ENCODE results near the gene SET. TPM values are rescaled to one million over a fixed set of nuclear protein-coding genes. Genes with fewer than 3 reads are reported as not detected.

SET gene
- total RNA-seq, 1 experiment from 2014 or later: 1,009 TPM

DNA sequence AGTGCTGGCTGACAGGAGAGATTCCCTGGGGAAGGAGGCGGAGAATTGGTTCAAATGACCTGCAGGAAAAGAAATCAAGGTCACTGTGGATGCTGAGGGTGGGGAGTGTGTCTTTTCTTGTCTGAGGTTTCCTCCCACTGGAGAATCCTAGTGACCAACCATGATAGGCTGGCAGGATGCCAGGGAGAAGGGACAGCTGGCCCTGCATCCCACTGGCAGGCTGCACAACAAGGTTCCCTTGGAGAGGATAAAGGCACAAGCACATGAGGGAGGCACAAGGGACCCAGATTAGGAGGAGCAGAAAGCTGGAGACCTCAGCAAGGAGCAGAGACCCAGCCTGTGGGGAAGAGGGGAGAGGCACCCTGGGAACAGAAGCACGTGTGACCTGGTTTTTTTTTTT lies 46.4 kb downstream of the SET start:
- Histone ChIP-seq H3K36me3 (ENCODE audit: insufficient read depth, low read length, poor library complexity, severe bottlenecking) (no peaks in the 10 kb centered on the region), H3K4me3 (ENCODE audit: low read depth, low read length, poor library complexity, severe bottlenecking) (no peak overlapping the region), H3K27me3 (replicated peaks; ENCODE audit: insufficient read depth, low read depth, low read length, poor library complexity) (no peaks in the 10 kb centered on the region), H3K9me3 (ENCODE audit: low read depth, low read length, poor library complexity, severe bottlenecking) (no peaks in the 10 kb centered on the region), H3K4me1 (ENCODE audit: insufficient read depth, low read length, poor library complexity, severe bottlenecking) (no peaks in the 10 kb centered on the region), H3K27ac (ENCODE audit: low read depth, low read length, poor library complexity, severe bottlenecking) (no peak overlapping the region)
- DNase-seq (ENCODE audit: low spot score): no peak
- CTCF ChIA-PET: no interaction called here
- BruUV-seq (replicated peaks): no TSS peak
- TF ChIP-seq EZH2 (IDR thresholded peaks at IDR 0.05; ENCODE audit: borderline replicate concordance, low read depth, low read length, poor library complexity, severe bottlenecking): no peak
- TF ChIP-seq, protein P1, sequence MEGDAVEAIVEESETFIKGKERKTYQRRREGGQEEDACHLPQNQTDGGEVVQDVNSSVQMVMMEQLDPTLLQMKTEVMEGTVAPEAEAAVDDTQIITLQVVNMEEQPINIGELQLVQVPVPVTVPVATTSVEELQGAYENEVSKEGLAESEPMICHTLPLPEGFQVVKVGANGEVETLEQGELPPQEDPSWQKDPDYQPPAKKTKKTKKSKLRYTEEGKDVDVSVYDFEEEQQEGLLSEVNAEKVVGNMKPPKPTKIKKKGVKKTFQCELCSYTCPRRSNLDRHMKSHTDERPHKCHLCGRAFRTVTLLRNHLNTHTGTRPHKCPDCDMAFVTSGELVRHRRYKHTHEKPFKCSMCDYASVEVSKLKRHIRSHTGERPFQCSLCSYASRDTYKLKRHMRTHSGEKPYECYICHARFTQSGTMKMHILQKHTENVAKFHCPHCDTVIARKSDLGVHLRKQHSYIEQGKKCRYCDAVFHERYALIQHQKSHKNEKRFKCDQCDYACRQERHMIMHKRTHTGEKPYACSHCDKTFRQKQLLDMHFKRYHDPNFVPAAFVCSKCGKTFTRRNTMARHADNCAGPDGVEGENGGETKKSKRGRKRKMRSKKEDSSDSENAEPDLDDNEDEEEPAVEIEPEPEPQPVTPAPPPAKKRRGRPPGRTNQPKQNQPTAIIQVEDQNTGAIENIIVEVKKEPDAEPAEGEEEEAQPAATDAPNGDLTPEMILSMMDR (conservative IDR thresholded peaks at IDR 0.05; ENCODE audit: low read depth, low read length): no peak
- POLR2A ChIA-PET (ENCODE audit: low non-redundant PET): no interaction called here
- intact Hi-C loops (cut with micrococcal nuclease; ENCODE audit: unreplicated experiment): no loop called here

DNA sequence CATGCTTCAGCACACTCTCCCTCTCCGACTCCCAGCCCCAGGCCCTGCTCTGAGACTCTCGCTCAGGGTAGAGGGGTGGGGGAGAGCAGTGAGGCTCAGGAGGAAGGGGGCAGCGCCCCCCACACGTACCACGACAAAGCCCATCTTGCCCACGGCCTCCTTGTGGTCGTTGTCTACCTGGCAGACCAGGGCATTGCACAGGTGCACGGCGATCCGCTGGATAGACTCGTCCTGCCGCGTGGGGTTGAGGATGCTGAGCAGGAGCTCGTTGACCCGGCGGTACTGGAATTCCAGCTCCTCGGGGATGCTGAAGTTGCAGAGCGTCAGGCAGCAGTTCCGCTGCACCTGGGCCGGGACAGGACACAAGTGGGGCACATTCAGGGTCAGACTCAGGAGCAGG lies 53.4 kb downstream of the SET start:
- CTCF ChIA-PET: interaction anchor here (0.5 kb wide), 1 partner anchor 94 kb away, joined by 4 read pairs; no protein-coding TSS in a partner anchor
- TF ChIP-seq, protein P1 (conservative IDR thresholded peaks at IDR 0.05; ENCODE audit: low read depth, low read length): no peak
- TF ChIP-seq EZH2 (IDR thresholded peaks at IDR 0.05; ENCODE audit: borderline replicate concordance, low read depth, low read length, poor library complexity, severe bottlenecking): no peak
- Histone ChIP-seq H3K27ac (ENCODE audit: low read depth, low read length, poor library complexity, severe bottlenecking) (no peak overlapping the region), H3K27me3 (replicated peaks; ENCODE audit: insufficient read depth, low read depth, low read length, poor library complexity) (no peaks in the 10 kb centered on the region), H3K4me3 (ENCODE audit: low read depth, low read length, poor library complexity, severe bottlenecking) (no peak overlapping the region), H3K36me3 (ENCODE audit: insufficient read depth, low read length, poor library complexity, severe bottlenecking) (no peaks in the 10 kb centered on the region), H3K9me3 (ENCODE audit: low read depth, low read length, poor library complexity, severe bottlenecking) (no peaks in the 10 kb centered on the region), H3K4me1 (ENCODE audit: insufficient read depth, low read length, poor library complexity, severe bottlenecking) (no peaks in the 10 kb centered on the region)
- POLR2A ChIA-PET (ENCODE audit: low non-redundant PET): no interaction called here
- DNase-seq (ENCODE audit: low spot score): no peak
- no TSS peak for BruUV-seq (replicated peaks)
- intact Hi-C loops (cut with micrococcal nuclease; ENCODE audit: unreplicated experiment): no loop called here

DNA sequence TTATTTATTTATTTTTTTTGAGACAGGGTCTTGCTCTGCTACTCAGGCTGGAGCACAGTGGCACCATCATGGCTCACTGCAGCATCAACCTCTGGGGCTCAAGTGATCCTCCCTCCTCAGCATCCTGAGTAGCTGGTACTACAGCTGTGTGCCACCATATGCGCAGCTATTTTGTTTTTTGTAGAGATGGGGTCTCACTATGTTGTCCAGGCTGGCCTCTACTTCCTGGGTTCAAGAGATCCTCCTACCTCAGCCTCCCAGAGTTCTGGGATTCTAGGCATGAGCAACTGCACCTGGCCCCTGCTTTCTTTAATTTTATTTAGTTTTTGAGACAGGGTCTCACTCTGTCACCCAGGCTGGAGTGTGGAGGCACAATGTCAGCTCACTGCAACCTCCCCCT lies 54.4 kb downstream of the SET start:
- no TSS peak for BruUV-seq (replicated peaks)
- CTCF ChIA-PET: no interaction called here

More for the DNA sequence above, 54.4 kb downstream of the SET start:
- Histone ChIP-seq H3K27me3 (replicated peaks; ENCODE audit: insufficient read depth, low read depth, low read length, poor library complexity) (no peaks in the 10 kb centered on the region), H3K9me3 (ENCODE audit: low read depth, low read length, poor library complexity, severe bottlenecking) (no peaks in the 10 kb centered on the region), H3K27ac (ENCODE audit: low read depth, low read length, poor library complexity, severe bottlenecking) (no peak overlapping the region), H3K36me3 (ENCODE audit: insufficient read depth, low read length, poor library complexity, severe bottlenecking) (no peaks in the 10 kb centered on the region), H3K4me3 (ENCODE audit: low read depth, low read length, poor library complexity, severe bottlenecking) (no peak overlapping the region), H3K4me1 (ENCODE audit: insufficient read depth, low read length, poor library complexity, severe bottlenecking) (no peaks in the 10 kb centered on the region)
- POLR2A ChIA-PET (ENCODE audit: low non-redundant PET): no interaction called here
- intact Hi-C loops (cut with micrococcal nuclease; ENCODE audit: unreplicated experiment): no loop called here
- DNase-seq (ENCODE audit: low spot score): no peak
- TF ChIP-seq, protein P1 (conservative IDR thresholded peaks at IDR 0.05; ENCODE audit: low read depth, low read length): no peak
- TF ChIP-seq EZH2 (IDR thresholded peaks at IDR 0.05; ENCODE audit: borderline replicate concordance, low read depth, low read length, poor library complexity, severe bottlenecking): no peak

Other genes with a start within 250 kb of the SET start
- gene ODF2, start 233.2 kb upstream of the SET start, total RNA-seq (2021): 80.6 and 83.1 TPM in 2 replicates
- gene GLE1, start 184.5 kb upstream of the SET start, total RNA-seq (2021): 52.1 and 52.3 TPM in 2 replicates
- 239 and 262 TPM in 2 replicates for gene SPTAN1, start 136.6 kb upstream of the SET start, total RNA-seq (2021)
- gene DYNC2I2, start 32.4 kb upstream of the SET start, total RNA-seq (2021): 135 TPM in 2 replicates
- gene PKN3, start 13.3 kb downstream of the SET start, total RNA-seq (2021): 12.3 and 21.5 TPM in 2 replicates
- 32.6 and 35.2 TPM in 2 replicates for gene ZDHHC12, start 34.9 kb downstream of the SET start, total RNA-seq (2021)
- 12.9 and 19.6 TPM in 2 replicates for gene ZER1, start 82.7 kb downstream of the SET start, total RNA-seq (2021)
- 26.7 and 27.2 TPM in 2 replicates for gene TBC1D13, start 98.0 kb downstream of the SET start, total RNA-seq (2021)
- 45.8 and 46.7 TPM in 2 replicates for gene ENDOG, start 129.3 kb downstream of the SET start, total RNA-seq (2021)
- 66.4 and 67.6 TPM in 2 replicates for gene SPOUT1, start 140.6 kb downstream of the SET start, total RNA-seq (2021)
- gene KYAT1, start 192.7 kb downstream of the SET start, total RNA-seq (2021): 17.9 and 20.1 TPM in 2 replicates
- 53.6 and 56.8 TPM in 2 replicates for gene LRRC8A, start 192.9 kb downstream of the SET start, total RNA-seq (2021)
- gene PHYHD1, start 231.8 kb downstream of the SET start, total RNA-seq (2021): 6.3 and 8.0 TPM in 2 replicates

Measured in A673 (cell line).